HG03571 (cell line): ENCODE measurements around the gene FARS2.

ENCODE experiments used
- ATAC-seq: cut with Tn5 transposase; IDR thresholded peaks from one replicate; pipeline ENCODE4 v1.9.1; 2021; ENCODE audit not compliant: unreplicated experiment

FARS2 gene

DNA sequence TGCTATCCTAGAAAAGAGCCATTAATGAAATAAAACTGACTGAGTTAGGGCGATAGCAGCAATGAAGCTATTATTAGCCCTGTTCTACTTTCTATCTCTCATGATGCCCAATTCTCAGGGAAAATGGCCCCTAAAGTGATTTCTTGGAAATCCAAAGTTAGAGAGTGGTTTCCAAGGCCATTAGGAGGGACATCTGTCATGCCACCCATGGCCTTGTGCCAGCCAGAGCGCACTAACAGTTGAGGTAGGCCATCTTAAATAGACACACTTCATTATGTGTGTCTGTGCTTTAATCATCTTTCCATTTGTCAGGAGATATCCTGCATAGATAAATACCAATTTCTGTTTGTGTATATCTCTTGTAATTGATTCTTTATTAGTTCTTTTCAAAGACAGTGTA is 483.8 kb downstream of the FARS2 start:
- no peak for ATAC-seq

DNA sequence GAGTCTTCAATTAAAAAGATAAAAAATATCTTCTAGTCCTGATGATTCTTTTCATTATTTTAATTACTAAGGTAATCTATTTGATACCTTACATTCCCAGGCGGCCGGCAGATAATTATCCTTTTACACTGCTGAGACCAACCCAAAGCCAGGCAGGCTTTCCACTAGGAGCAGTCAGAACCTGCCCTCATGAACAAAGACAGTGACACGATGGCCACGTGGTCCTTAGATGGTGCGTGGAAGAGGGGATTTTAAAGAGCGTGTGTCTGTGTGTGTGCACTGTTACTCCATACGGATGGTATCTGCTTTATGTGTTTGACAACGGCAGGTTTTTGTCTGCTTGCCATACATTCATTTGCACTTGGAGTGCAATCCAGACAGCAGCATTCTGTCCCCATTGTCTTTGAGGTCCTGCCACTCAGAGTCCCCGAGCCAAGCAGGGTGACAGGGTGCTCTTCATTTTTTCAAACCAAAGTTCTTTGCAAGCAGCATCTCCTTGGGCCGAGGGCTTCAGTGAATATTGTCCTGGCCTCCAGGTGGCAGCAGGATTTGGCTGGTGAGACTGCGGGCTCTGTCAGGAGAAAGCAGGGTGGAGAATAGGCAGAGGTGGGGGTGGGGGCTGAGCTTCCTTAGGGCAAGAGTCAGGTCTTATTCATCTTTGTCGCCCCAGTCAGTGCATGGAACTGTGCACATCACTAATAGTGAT is 484.9 kb downstream of the FARS2 start:
- ATAC-seq, result no peak

DNA sequence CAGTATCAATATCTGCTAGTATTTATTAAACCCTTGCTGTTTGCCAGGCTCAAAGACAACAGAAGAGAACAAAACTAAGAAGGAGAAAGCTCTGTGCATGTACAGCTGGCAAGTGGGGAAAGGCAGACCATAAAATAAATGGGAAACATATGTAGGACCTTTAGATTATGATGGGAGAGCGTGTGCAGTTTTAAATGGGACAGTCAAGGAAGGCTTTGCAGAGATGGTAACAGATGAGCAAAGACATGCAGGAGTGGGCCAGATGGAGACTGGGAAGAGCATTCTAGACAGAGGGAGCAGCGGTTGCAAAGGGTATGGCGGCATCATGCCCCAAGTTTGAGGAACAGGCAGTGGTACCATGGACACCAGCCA is 485.4 kb downstream of the FARS2 start:
- no peak for ATAC-seq

DNA sequence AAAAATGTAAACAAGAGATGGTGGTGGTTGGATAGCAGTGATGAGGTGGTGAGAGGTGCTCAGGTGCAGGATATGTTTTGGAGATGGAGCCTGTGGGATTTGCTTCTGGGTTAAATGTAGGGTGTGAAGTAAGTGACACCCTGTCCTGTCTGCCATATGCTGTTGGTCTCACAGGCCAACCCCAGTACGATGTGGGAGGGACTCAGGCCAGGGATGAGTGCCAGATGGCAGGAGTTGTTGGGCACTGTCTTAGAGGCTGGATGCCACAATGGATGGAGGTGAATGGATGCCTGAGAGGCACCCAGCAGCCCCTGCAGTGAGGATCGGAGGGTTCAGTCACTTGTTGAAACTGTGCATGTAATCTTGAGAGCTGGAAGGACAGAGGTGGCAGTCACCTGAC is 486.1 kb downstream of the FARS2 start:
- no peak for ATAC-seq

DNA sequence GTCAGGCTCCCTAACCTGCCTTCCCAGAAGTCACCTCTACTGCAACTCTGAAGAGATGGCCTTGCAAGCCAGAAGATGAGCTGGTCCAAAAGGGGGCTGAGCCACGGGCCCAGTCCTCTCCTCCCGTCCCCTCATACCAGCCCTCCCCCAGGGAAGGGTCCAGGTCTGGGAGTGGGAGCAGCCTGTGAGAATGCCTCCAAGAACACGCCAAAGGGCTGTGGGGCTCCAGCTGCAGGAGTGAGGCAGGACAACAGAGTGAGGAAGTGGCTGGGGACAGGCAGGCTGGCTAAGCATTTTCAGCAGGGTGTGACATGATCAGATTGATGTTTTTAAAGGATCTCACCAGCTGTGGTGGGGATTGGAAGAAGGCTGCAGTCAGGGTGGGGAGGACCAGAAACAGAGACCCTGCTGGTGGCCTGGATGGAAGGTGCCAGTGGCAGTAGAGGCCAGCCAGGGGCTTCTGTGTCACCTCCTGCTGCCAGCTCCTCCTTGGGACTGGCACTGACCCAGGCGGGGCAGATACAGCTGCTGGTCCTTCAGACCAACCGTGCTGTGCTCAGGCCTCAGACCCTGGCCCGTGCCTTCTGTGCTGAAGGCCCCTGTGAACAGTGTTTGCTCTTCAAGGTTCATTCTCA is 487.8 kb downstream of the FARS2 start:
- no peak for ATAC-seq

DNA sequence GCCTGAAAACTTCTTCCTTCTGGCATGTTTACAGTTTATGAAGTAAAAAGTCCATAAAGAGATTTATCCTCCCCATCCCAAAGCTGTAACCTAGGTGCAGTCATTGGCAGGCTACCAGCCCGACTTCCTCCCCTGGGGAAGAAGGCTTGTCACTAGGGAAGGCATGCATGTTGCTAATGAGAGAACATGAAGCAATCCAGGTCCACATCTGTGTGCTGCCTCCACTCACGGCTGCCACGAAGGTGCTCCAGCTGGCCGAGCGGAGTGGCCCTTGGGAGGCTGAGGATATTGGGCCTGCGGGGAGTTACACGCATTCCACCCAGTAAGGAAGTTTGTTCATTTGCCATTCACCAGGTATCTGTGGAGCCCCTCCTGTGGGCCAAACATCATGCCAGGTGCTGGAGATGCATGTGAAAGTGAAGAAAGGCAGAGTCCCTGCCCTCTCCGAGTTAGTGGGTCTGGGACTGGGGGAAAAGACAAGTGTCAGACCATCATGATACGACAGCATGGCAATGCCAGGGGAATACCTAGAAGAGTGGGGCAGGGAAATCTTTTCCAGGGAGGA is 488.4 kb downstream of the FARS2 start:
- ATAC-seq, result no peak

DNA sequence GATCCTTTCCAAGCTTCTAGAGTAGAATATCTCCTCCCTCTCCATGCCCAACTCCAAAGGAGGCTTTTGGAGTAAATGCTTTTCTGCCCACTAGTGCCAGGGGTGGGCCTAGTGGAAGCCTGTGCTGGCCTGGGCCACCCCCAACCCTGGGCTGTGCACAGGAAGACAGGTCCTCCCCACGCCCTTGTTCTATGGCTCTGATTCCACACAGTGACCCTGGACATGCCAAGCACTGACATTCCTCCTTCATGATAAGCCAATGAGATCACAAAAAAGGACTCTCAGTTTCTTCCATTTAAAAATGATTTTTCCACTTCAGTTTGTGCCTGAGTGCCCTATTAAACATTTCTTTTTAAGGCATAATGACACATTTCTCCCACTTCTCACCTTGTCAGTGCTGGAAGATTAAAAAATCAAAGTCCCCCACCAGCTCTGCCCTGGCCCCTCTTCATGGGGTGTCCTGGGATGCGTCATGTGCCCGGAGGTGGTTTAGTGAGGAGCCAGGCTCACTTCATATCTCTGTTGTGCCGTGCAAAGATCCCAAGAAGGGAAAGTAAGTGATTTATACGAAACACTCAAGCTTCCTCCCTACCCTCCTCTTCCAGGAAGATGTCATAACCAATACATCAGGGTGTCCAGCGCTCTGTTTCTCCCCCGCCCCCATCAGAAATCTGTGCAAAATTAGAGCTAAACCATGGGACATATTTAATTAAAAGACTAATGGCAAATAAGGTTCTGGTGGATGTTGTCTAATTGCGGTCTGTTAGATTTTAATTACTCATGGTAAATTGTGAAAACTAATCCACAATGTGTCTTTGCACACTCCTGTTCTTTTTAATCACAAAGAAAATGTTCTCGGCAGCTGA is 490.4 kb downstream of the FARS2 start:
- ATAC-seq, result no peak

DNA sequence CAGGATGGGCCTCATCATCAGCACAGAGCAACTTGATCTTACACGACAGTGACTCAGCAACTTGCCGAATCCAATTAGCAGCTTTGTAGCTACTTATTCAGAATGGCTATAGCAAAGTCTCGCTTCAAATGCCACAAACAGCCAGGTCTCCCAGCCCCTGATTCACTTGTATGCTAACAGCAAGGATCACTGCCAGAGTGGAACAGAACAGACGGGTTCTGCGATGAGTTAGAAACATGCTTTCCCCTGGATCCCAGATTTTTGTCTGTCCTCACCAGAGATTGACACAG is 491.0 kb downstream of the FARS2 start:
- ATAC-seq, result no peak

DNA sequence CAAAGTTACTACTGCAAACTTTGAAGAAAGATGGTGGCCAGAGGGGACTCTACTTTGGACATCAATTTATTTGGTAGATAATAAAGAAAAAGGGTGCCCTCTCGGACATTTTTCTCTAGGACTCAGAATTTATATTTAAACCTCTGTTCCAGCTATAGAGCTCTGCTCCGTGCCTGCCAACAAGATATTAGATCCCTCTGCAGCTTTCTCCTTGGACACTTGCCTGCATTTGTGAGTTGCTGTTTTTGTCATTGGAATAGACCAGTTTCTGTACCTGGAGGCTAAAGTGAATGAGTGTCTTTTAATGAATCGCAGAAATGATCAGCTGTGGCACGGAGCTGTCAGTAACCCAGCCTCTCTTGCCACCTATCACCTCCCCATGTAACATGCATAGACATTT is 491.9 kb downstream of the FARS2 start:
- ATAC-seq, result no peak

DNA sequence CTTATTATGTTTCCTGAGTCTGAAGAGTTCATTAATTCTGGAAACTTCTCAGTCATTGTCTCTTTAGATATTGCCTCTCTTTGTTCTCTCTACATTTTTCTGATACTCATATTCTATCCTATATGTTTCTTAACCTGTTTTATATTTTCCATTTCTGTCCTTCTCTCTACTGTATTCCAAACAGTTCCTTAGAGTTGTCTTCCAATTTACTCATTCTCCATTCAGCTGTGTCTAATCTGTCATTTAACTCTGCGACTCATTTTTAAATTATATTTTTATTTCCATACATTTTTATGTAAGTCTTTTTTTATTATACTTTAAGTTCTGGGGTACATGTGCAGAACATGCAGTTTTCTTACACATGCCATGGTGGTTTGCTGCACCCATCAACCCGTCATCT is 493.6 kb downstream of the FARS2 start:
- ATAC-seq, result no peak

DNA sequence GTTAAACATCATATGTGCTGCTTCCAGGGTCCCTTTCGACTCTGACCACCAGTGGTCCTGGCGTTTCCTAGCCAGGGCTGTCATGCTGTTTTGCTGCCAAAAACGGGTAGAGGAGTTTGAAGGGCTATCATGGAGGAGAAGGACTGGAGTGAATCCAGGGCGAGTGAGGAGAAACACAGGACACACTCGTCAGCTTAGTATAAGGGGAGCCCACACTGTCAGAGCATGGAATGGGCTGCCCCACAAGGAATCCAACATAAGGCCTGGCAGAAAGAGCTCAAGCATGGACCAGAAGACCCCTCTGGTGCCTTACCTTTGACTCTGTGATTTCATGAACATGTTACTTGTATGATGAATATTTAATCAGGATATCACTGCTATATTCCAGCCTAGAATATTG is 498.3 kb downstream of the FARS2 start:
- ATAC-seq, result no peak

DNA sequence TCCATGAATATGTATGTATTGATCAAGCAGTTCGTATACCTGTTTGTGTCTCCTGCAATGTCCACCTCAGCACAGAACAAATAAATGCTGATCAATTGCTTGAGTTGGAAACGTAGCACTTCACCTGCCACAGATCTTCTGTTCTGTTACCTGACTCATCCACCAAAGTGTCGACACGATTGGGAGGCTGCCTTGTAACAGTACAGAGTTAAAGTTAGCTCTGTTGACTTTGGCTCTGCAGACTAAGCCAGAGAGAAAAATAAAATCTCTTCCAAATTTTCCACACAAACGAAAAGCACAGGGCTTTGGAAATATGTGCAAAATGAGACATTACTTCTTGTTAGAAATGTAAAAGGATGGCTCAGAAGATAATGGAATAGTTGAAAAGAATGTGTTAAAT is 500.1 kb downstream of the FARS2 start:
- no peak for ATAC-seq

DNA sequence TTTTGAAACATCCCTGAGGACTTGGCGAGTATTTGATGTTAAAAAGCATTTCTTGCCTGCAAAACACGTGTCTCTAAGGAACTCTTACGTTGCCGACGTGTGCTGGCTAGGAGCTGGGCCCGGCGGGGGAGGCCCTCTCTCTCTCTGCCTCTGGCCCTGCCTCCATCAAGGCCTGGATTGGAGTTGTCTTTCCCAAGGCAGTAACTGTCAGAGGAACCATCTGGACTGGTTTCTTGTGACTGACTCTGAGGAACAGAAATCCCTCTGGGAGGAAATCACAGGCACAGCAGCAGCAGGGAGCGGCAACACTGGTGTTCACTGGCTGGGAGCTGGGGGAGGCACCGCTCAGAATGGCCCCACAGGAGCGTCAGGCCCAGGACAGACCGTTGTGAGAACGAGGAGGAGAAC is 501.3 kb downstream of the FARS2 start:
- ATAC-seq, result no peak

DNA sequence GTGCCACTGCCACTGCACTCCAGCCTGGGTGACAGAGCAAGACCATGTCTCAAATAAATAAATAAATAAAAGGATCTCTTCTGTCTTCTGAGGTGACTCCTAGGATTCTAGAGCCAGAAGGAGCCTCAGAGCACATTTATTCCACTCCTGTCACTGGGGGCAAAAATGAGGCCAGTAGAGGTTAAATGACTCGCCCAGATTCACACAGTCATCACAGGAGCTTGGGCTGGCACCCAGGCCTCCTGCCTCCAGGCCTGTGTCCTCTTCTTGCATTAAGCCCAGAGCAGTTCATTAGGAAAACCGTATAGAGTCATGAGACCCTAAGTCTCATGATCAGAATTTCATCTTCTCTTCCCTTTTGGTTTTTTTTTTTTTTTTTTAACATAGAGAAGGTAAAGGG is 502.1 kb downstream of the FARS2 start:
- ATAC-seq, result no peak

DNA sequence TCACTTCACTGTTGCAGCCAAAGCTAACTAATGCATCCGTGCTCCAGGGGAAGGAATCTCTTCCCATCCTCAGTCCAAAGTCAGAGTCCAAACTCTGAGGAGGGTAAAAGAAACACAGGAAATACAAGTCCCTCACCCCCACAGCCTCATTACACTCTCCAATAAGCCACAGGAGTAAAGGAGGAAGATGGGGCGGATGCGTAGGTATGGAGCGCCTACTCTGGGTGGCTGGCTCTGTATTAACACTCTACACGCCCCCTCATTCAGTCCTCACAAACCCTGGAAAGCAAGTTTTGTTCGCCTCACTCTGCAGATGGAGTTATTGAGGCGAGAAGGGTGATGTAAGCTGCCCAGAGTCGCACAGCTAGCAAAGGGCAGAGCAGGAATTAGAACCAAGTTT is 502.6 kb downstream of the FARS2 start:
- no peak for ATAC-seq

DNA sequence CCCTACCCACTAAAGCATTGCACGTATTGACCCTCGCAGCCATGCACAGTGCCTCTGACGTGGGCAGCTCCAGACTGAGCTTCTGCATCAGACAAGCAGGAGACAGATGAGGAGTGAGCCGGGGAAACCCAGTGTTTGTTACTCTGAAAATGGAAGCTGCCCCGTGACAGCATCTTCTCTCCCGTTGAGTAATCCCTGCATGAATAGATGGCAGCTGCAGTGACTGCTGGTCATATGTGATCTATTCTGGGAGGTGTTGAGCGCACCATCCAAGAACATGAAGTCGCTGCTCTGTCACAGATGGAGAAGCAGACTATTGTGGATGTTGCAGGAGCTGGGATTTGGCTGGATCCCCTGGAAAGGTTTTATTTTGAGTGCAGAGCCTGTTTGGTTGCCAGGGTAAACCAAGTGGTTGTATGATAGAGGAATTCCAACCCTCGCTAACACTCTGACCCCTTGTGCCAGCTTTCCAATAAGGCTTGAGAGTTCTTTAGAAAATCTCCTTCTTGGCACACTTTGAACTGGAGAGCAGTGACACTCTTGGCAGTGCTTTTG is 503.2 kb downstream of the FARS2 start:
- no peak for ATAC-seq

DNA sequence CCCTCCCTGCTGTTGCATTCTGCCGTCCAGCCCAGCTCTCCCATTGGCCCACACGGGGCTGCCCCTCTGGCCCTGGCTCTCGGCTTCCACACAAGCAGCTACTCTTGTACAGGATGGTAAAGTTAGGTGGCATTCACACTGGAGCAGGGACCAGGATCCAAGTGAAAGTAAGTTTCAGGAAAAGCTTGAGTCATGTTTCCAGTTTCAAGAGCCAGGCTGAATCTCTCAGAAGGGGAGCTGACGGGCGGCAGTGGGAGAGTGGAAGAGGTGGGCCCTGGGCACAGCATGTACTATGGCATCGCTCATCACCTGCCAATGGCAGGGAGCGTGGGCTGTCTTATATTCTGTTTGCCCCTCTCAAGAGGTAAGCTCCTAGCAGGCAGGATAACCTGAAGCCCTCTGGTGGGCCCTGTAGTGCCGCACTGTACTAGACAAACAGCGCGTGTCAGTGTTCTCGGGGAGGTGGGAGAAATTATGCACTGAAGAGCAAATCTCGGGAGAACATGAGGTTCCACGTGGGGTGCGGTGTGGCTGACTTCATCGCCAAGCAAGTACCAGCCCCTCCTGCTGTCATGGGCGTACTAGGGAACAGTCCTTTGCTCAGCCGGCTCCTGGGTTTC is 503.9 kb downstream of the FARS2 start:
- no peak for ATAC-seq

DNA sequence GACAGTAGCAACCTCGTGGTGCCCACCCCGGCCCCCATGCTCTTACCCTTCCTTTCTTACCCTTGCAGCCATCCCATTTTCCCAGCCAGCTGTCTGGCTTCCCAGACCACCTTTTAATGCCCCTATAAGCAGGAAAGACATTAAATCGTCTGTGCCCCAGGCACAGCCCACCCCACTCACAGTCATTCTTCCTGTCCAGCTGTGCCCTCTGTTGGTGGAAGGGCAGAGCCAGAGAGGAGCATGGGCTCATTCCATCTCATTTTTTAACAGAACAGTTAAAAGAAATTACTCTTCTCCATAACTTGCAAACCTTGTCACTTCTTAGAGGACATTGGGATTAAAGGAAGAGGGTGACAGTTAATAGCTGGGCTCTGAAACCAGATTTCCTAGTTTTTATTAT is 504.9 kb downstream of the FARS2 start:
- no peak for ATAC-seq

DNA sequence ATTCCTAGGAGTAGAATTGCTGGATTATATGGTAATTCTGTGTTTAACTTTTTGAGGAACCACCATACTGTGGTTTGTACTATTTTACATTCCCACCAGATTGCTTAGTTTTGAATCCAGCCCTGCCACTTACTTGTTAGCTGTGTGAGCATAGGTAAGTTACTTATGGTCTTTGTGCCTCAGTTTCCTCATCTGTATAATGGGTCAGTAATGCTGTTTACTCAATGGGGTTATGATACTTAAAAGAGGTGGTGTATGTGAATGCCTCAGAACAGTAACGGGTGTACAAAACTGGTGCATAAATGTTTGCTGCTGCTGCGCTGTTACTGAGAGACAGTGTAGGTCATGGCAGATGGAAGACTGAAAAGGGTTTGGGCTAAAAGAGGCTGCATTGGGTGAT is 506.2 kb downstream of the FARS2 start:
- ATAC-seq, result no peak

DNA sequence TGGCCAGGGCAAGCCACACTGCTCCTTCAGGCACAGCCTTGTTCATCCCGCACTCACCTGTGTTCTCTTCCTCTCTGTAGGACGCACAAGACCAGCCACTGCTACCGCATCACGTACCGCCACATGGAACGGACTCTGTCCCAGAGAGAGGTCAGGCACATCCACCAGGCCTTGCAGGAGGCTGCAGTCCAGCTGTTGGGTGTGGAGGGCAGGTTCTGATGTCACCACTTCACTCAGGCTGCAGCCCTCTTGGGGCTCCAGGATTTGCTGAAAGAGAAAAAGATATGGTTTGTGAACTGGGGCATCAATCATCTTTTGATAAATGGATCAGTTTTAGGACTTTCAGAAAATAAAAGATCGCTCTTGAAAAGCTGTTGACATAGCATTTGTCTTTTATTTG is 509.9 kb downstream of the FARS2 start:
- ATAC-seq, result no peak

DNA sequence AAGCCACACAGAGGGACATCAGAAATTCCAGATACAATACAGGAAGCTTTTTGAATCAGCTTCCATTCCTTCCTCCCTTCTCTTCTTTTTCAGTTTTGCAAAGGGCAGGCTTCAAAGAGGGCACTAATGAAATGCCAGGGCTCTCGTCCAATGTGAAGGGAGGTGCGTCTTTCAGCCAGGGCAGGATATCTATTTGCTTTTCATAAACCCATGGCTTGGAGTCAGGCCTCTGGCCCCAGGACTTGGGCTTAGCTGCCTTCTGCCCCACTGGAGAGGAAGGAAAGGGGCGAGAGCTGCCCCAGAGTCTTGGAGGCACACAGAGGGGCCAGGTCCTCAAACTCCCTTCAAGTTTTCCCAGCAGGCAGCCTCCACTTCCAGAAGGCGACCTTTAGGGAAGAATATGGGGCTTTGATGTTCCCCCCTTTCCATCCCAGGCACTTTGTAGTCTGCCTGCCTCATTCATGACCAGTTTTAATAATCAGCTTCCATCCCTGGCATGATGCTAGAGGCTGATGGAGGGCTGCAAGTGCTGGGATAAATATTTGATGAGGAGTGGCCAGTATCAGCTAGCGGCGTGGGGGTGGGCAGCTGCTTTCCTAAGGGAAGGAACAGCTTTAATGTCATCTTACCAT is 510.6 kb downstream of the FARS2 start:
- no peak for ATAC-seq
